PFSK-1 (cell line): Measurements from ENCODE around the gene DPF3.

ENCODE experiments used
- POLR2AphosphoS5 ChIP-seq: IDR thresholded peaks from 2 replicates; pipeline ENCODE4 v1.6.1; 2012; ENCODE audit warnings: low read depth, mild to moderate bottlenecking, control low read depth, low read length, moderate library complexity
- REST ChIP-seq, 2 experiments: IDR thresholded peaks; 2 replicates each; pipeline versions ENCODE4 v1.6.1 to v1.8.0; 2011 to 2012; ENCODE audit warnings: low read depth in 2 of 2, low read length in 2 of 2, control low read depth in 1 of 2, inconsistent platforms in 1 of 2, mild to moderate bottlenecking in 1 of 2, moderate library complexity in 1 of 2; ENCODE audit not compliant: insufficient read depth in 1 of 2

GRCh38 chr14:72740504-72740961, 153.4 kb downstream of the DPF3 start:
- no peak for TF ChIP-seq REST (IDR thresholded peaks at IDR 0.05; ENCODE audit: insufficient read depth in 1 of 2, low read depth in 2 of 2, low read length in 2 of 2)
- no peak for TF ChIP-seq POLR2AphosphoS5
